Epithelial cell of prostate (primary cell): Measurements from ENCODE around the gene OBP2B.
A peak's percentile ranks its signal among the peaks of the same experiment; 100 is the strongest.
"Not testable (repeated sequence)": the region's sequence is repeated elsewhere in the genome, so short reads cannot be mapped to it uniquely, and the experiment has no call there.

Experiments used
- DNase-seq: peaks from one replicate; pipeline ENCODE4 v3.0.0-alpha.2; 2011; ENCODE audit warnings: low read depth, low spot score
- H3K27ac ChIP-seq: fragments of 450-650 bp; 2 replicates; pipeline ENCODE4 v1.5.1; 2017; ENCODE audit warnings: mild to moderate bottlenecking

OBP2B gene

GRCh38 chr9:133208880-133209300 lies at the start of gene OBP2B:
Gene OBP2B, minus strand, starts transcription at chr9:133209250. Its CDS starts 51 bp downstream, at chr9:133209199.
- not testable (repeated sequence) for DNase-seq, H3K27ac ChIP-seq

DNA sequence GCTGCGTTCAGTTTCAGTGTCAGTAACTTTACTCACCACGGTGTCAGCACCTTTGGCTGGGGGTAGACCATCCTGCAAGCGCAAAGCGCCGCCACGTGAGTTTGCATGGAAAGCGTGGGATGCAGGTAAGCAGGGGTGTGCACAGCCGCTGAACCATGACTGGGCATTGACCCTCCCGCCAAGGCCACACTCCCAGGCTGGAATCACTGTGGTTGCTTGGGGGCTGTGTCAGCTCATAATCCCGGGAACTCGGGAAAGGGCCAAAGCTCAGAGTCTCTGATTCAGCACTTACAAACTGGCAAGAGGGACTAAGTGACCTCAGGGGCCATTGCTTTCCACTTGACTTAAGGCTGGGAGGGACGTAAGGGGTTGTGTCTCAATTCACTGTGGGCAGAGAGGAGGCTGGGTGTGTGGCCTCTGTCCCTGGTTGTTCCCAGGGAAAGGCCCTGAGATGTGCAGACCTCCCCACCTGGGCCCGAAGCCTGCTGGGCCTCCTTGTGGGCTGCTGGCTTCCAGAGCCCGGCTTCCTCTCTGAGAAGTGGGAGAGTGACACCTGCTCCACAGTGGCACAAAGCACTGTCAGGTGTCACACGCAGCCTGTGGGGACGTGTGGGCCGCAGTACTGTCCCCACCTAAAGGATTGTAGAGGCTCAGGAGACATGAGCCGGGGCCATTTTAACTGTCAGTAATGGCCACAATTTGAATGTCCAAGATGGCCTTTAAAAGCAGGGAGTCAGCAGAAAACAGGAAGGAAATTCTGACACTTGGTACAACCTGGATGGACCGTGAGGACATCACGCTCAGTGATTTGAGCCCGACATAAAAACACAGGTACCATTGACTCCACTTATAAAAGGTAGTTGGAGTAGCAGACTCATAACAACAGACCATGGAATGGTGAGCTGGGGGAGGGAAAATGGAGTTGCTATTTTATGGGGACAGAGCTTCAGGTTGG lies 49.3 kb upstream of the OBP2B start:
- DNase-seq = no peak
- no peak overlapping the region for H3K27ac ChIP-seq

DNA sequence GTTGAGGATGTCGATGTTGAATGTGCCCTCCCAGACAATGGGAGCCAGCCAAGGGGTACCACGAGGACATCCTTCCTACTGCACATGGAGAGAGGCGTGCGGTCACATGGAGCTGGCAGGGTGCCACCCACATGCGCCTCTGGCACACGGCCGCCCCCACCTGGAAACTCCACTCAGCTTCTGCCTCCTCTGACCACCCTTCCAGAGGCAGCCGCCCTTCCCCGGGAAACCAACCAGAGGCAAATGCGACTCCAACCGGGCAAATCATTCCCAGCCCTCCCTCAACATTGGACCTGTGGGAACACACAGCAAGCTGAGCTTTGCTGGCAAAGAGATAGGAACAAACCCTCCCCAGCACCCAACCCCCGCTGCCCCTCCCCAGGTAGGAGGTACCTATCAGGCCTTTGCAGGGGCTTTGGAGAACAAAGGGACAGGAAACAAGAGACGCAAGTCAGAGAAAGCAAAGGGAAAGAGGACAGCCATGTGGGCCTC lies 48.5 kb upstream of the OBP2B start:
- DNase-seq = no peak
- no peak overlapping the region for H3K27ac ChIP-seq

DNA sequence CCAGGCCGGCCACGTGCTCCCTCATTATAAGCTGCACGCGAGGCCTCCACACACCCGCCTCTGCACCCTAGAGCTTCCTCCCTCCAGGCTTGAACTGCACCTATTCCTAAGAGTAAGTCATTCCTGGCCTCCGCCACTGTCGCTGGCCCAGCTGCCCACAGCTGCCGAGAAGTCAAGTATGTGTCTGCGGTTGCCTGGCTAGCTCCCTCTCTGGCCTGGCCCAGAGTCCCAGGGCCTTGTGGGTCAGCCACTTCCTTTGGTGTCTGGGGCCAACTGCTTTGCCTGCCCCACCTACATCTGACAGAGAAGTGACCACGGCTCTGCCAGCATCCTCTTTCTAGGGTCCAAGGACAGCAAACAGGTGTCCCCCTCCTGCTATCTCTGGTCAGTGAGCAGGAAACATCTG lies 47.6 kb upstream of the OBP2B start:
- DNase-seq = no peak
- no peak overlapping the region for H3K27ac ChIP-seq

DNA sequence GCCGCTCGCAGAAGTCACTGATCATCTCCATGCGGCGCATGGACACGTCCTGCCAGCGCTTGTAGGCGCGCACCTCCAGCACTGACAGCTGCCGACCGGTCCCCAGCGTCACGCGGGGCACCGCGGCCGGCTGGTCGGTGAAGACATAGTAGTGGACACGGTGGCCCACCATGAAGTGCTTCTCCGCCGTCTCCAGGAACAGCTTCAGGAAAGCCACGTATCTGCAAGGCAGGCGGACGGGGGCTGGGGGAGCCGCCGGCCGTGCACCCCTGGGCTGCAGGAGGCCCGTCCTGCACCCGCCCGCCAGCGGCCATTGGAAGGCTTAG lies 47.0 kb upstream of the OBP2B start:
- DNase-seq = no peak
- H3K27ac ChIP-seq = no peak overlapping the region

GRCh38 chr9:133255371-133256135 lies 46.5 kb upstream of the OBP2B start:
- DNase-seq = no peak
- no peak overlapping the region for H3K27ac ChIP-seq

GRCh38 chr9:133254471-133254870 lies 45.4 kb upstream of the OBP2B start:
- H3K27ac ChIP-seq = no peak overlapping the region
- no peak for DNase-seq

DNA sequence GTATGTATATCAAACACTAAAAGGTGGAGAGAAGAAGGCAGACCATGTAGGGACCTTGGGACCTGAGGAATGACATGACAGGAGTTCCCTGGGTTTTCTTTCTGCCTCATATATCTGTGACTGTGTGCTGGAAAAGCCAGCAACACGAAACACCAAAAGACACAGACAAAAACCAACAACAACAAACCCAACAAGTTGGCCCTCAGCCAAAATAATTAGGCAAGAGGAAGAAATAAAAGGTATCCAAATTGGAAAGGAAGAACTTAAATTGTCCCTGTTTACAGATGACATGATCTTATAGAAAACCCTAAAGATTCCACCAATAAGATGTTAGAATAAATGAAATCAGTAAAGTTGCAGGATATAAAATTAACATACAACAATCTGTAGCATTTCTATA lies 44.2 kb upstream of the OBP2B start:
- DNase-seq = no peak
- no peak overlapping the region for H3K27ac ChIP-seq

DNA sequence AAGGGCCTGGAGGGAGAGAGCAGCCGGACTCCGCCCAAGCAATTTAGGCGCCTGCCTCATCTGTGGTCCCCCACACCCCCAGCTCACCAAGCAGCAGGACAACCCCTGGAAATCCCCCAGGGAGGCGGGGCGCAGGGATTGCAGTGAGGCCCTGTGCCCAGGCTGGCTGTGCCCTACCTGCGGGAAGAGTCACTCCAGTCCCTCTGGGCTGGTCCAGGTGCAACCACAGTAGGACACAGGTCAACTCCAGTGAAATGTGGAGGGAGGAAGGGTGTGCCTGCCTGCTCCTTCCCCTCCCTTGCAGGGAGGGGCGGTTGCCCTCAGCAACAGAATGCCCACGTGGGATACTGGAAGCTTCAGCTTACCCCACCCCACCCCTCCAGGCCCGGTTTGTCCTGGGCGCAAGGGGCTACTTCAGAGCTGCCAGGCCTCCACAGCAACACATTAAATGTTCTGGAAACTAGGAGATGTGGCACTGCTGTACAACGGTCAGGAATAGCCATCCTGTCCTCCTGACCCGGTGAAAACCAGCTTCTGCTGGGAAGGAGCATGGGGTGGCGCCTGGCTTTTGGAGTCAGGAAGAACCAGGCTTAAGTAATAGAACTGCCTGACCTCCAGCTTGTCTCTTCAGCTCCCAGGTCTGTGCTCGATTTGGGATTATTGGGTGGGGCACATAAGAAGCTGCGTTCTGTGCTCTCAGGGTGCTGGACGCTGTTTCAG lies 43.4 kb upstream of the OBP2B start:
- DNase-seq = no peak

DNA sequence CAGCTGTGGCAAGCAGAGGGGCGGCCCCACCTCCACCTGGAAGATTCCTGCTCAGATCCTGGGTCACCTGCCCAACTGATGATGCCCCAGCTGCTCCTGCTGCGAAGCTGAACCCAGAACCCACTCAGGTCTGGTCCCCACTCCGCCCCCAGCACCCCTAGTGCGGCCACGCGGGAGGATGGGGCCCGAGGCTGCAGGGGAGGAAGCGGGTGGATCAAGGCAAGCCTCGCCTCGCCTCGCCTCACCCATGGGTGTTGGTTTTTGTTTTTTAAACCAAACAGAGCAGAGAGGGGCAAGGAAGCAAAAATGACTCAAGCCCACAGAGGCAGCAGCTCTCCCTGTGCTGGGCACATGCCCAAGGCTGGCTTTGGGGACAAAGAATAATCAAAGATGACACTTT lies 42.7 kb upstream of the OBP2B start:
- no peak for DNase-seq
- peak overlapping the region; percentile 23 for H3K27ac ChIP-seq

More for the DNA sequence above, 43.4 kb upstream of the OBP2B start:
- H3K27ac ChIP-seq = peak overlapping the region; percentile 23

DNA sequence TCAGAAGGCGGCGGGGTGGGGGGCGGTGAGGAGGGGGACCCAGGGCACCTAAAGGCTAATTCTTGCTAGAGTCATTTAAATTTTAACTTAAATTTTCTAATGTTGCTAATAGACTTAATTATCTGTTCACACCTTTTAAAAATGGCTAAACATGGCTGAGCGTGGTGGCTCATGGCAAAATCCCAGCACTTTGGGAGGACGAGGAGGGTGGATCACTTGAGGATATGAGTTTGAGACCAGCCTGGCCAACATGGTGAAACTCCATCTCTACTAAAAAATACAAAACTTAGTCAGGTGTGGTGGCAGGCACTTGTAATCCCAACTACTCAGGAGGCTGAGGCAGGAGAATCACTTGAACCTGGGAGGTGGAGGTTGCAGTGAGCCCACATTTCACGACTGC lies 42.2 kb upstream of the OBP2B start:
- H3K27ac ChIP-seq = peak overlapping the region; percentile 23
- DNase-seq = not testable (repeated sequence)

GRCh38 chr9:133250741-133251170 lies 41.7 kb upstream of the OBP2B start:
- no peak for DNase-seq
- peak overlapping the region; percentile 23 for H3K27ac ChIP-seq

DNA sequence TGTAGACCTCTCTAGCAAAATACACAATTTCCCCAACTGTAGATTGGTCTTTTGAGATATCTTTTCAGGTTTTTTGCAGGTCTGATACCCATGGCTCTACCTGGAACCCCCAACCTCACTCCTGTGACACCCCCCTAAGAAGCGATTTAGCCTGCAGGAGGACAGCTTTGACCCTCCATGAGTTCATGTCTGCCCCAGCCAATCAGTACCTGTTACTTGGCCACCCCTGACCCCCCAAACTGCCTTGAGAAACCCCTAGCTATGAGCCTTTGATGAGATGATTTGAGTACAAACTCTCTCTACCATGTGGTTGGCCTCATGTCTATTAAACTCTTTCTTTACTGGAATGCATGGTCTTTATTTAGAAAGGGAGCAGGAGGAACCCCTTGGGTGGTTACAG lies 40.3 kb upstream of the OBP2B start:
- no peak for DNase-seq
- H3K27ac ChIP-seq = no peak overlapping the region

DNA sequence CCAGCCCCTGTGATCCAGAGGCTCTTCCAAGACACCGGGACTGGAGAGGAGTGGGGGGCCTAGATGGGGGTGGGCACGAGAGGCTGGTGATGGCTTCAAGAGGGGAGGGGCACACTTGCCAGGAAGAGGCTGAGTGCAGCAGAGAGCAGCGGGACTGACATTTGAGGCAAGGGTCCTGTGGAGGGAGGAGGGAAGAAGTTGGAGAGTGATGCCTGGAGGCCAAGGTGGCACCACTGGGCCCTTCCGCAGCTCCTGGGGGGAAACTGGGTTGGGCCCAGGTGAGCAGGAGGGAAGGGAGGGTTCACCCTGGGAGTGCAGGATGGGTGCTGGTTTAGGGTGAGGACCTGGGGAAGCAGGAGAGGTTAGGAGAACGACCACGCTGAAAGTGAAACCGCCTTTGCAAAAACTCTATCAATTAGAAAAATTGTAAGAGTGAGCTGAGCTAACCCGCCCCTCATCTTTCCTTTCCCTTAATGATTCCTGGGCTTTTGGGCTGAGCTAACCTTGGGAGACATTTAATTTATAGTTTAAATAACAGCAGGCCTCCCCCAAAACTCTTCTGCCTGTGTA lies 39.8 kb upstream of the OBP2B start:
- DNase-seq = no peak

GRCh38 chr9:133247632-133248031 lies 38.6 kb upstream of the OBP2B start:
- no peak overlapping the region for H3K27ac ChIP-seq

More for the DNA sequence above, 39.8 kb upstream of the OBP2B start:
- H3K27ac ChIP-seq = no peak overlapping the region

GRCh38 chr9:133246991-133247390 lies 37.9 kb upstream of the OBP2B start:
- DNase-seq = no peak
- H3K27ac ChIP-seq = no peak overlapping the region

More at GRCh38 chr9:133247632-133248031, 38.6 kb upstream of the OBP2B start:
- DNase-seq = no peak

DNA sequence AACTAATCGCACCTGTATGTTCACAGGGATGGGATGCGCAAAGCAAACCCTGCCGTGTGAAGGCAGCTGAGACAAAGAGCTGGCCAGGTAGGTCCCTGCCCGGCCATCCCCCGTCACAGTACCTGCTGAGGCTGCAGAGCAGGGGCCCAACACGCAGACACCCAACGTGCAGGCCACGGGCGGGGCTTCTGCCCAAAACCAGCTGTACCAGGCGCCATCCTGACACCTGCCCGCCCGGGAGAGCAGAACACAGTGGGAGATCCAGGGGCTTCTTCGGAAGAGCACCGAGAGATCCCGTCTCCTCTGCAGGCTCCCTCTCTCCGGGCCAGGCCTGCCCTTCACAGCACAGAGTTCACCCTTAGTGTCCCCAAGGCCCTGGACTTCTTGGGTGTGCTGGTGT lies 37.5 kb upstream of the OBP2B start:
- no peak for DNase-seq
- no peak overlapping the region for H3K27ac ChIP-seq

GRCh38 chr9:133242991-133243390 lies 33.9 kb upstream of the OBP2B start:
- no peak overlapping the region for H3K27ac ChIP-seq
- no peak for DNase-seq

- no peak for DNase-seq
These were observed 33.2 kb upstream of the OBP2B start for GRCh38 chr9:133242241-133242640.

DNA sequence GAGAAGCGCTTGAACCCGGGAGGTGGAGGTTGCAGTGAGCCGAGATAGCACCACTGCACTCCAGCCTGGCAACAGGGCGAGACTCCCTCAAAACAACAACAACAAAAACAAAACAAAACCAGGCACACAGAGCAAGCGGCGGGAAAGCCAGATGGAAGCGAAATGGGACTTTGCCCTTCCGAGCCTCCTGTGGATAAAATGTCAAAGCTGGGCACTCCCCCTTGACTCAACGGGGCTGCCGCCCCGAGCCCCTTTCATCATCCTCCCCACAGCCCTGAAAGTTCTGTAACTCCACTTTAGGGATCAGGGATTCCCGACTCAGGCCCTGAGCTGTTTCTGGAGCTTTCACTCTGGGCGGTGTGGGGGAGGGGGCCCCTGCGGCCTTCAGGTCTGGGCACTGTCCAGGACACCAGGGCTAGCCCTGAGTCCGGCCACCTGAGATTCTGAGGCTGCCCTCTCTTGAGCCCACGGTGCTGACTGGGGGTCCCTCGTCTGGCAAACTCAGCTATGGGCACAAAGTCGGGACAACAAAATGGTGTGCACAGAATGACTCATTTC lies 30.6 kb upstream of the OBP2B start:
- no peak for DNase-seq
- H3K27ac ChIP-seq = no peak overlapping the region

More at GRCh38 chr9:133242241-133242640, 33.2 kb upstream of the OBP2B start:
- H3K27ac ChIP-seq = no peak overlapping the region
